Activated naive CD4-positive, alpha-beta T cell treated with anti-CD3 and anti-CD28 coated beads, Interleukin-2, amount 10 ng/mL, durations not matched to agents 7 days and 5 days (primary cell): ENCODE data around the gene GNG2.

Source experiments
- CTCF ChIA-PET: fragments of 350-600 bp; sonication (Branson Sonifier 250); formaldehyde crosslinking; loops from one replicate; lab custom pipeline; 2021; ENCODE audit warnings: antibody characterized with exemption; lab: Charles Lee
- DNase-seq: peaks from one replicate; pipeline ENCODE4 v3.0.0-alpha.2; 2020
- H3K27ac Mint-ChIP-seq: one replicate; pipeline ENCODE4 v1.8.0; 2021; ENCODE audit warnings: mild to moderate bottlenecking, moderate library complexity, mixed read lengths
- H3K27me3 Mint-ChIP-seq: one replicate; pipeline ENCODE4 v1.8.0; 2021; ENCODE audit warnings: mild to moderate bottlenecking, mixed read lengths
- H3K36me3 Mint-ChIP-seq: one replicate; pipeline ENCODE4 v1.8.0; 2021; ENCODE audit warnings: mixed read lengths
- H3K4me1 Mint-ChIP-seq: one replicate; pipeline ENCODE4 v1.8.0; 2021; ENCODE audit warnings: mixed read lengths
- H3K4me3 Mint-ChIP-seq: one replicate; pipeline ENCODE4 v1.8.0; 2021; ENCODE audit warnings: mild to moderate bottlenecking, moderate library complexity, mixed read lengths
- H3K9me3 Mint-ChIP-seq: one replicate; pipeline ENCODE4 v1.8.0; 2021; ENCODE audit warnings: mixed read lengths

The GNG2 gene

DNA sequence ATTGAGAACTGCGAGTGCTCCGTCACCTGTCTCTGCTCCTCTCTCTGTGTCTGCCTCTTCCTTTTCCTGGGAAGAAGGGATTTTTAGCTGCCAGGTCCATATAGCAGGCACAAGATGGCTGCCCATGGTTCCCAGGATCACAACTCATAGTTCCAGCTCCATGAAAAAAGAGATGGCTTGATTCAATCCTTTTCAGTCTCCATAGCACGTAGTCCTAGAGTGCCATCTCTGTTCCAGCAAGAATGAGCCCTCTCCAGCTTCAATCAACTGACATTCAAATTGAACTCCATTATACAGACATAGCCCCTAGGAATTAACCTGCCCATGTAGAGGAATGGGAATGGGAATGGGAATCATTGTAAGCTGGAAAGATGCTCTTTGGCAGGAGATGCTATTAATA, 94.2 kb downstream of the GNG2 start:
- peaks cover 98% of the 10 kb centered on the region for H3K36me3 Mint-ChIP-seq
- peaks cover 22% of the 10 kb centered on the region for H3K9me3 Mint-ChIP-seq
- CTCF ChIA-PET: interaction anchor here (1.4 kb wide), 1 partner anchor 70 kb away, joined by 4 read pairs; no protein-coding TSS in a partner anchor
- no peak overlapping the region for H3K4me3 Mint-ChIP-seq
- no peaks in the 10 kb centered on the region for H3K27me3 Mint-ChIP-seq
- H3K4me1 Mint-ChIP-seq: no peaks in the 10 kb centered on the region
- no peak overlapping the region for H3K27ac Mint-ChIP-seq
- no peak for DNase-seq

- Mint-ChIP-seq H3K36me3 (peaks cover 91% of the 10 kb centered on the region), H3K4me1 (peaks cover 14% of the 10 kb centered on the region), H3K27ac (no peak overlapping the region), H3K9me3 (peaks cover 27% of the 10 kb centered on the region), H3K27me3 (no peaks in the 10 kb centered on the region), H3K4me3 (no peak overlapping the region)
- DNase-seq: no peak
- CTCF ChIA-PET: no interaction called here
Measured at GRCh38 chr14:51957950-51958349, 97.5 kb downstream of the GNG2 start.

DNA sequence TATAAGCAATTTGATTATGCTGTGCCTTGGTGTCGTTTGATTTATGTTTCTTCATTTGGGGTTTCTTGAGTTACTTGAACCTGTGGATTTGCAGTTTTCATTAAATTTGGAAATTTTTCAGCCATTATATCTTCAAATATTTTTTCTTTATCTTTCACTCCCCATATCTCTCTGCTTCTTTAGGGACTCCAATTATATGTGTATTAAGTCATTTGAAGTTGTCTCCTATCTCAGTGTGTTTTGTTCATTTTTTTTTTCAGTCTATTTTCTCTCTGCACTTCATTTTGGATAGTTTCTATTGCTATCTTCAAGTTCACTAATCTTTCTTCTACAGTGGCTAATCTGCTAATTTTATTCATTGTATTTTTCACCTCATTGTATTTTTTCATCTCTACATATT, 99.5 kb downstream of the GNG2 start:
- Mint-ChIP-seq H3K27ac (no peak overlapping the region), H3K4me3 (no peak overlapping the region), H3K36me3 (peaks cover 85% of the 10 kb centered on the region), H3K27me3 (no peaks in the 10 kb centered on the region), H3K9me3 (peaks cover 27% of the 10 kb centered on the region), H3K4me1 (peaks cover 22% of the 10 kb centered on the region)
- no peak for DNase-seq
- CTCF ChIA-PET: interaction anchor here (1.3 kb wide), 1 partner anchor 19 kb away, joined by 4 read pairs; no protein-coding TSS in a partner anchor

- Mint-ChIP-seq H3K4me1 (peaks cover 22% of the 10 kb centered on the region), H3K27ac (no peak overlapping the region), H3K4me3 (no peak overlapping the region), H3K9me3 (peaks cover 27% of the 10 kb centered on the region), H3K27me3 (no peaks in the 10 kb centered on the region), H3K36me3 (peaks cover 83% of the 10 kb centered on the region)
- DNase-seq: no peak
- CTCF ChIA-PET: interaction anchor here (1.8 kb wide), 1 partner anchor 18 kb away, joined by 5 read pairs; no protein-coding TSS in a partner anchor
Measured at GRCh38 chr14:51960866-51961265, 100.5 kb downstream of the GNG2 start.

DNA sequence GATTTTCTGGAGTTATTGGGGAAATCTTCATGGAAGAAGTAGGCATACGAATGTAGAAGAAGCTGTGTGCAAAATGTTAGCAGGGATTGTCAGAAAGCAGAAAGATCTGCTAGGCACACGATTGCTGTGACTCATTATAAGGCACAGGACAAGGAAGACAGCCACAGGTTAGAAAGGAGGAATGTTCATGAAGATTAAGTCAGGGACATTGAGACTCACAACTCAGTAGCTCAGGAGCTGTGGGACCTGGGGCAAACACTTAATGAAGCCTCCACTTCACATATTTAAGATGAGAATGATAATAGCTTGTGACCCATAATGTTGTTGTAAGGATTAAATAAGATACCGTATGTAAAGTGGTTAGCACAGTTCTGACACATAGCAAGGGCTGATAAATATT, 102.3 kb downstream of the GNG2 start:
- Mint-ChIP-seq H3K27me3 (no peaks in the 10 kb centered on the region), H3K4me1 (peaks cover 22% of the 10 kb centered on the region), H3K27ac (no peak overlapping the region), H3K9me3 (peaks cover 21% of the 10 kb centered on the region), H3K36me3 (peaks cover 81% of the 10 kb centered on the region), H3K4me3 (no peak overlapping the region)
- no peak for DNase-seq
- CTCF ChIA-PET: interaction anchor here (1.3 kb wide), 1 partner anchor 16 kb away, joined by 5 read pairs; no protein-coding TSS in a partner anchor

GRCh38 chr14:51963286-51963685, 102.9 kb downstream of the GNG2 start:
- Mint-ChIP-seq H3K27ac (peak overlapping the region; percentile 67), H3K36me3 (peaks cover 81% of the 10 kb centered on the region), H3K27me3 (no peaks in the 10 kb centered on the region), H3K4me1 (peaks cover 22% of the 10 kb centered on the region), H3K9me3 (peaks cover 17% of the 10 kb centered on the region), H3K4me3 (no peak overlapping the region)
- CTCF ChIA-PET: interaction anchor here (1.3 kb wide), 1 partner anchor 15 kb away, joined by 5 read pairs; no protein-coding TSS in a partner anchor
- no peak for DNase-seq

GRCh38 chr14:51967521-51967920, 107.1 kb downstream of the GNG2 start:
- Mint-ChIP-seq H3K4me3 (no peak overlapping the region), H3K4me1 (peaks cover 13% of the 10 kb centered on the region), H3K9me3 (no peaks in the 10 kb centered on the region), H3K27ac (no peak overlapping the region), H3K27me3 (no peaks in the 10 kb centered on the region), H3K36me3 (peaks cover 69% of the 10 kb centered on the region)
- DNase-seq: no peak
- CTCF ChIA-PET: interaction anchor here (1.0 to 1.9 kb wide), 2 partner anchors 11 to 157 kb away, joined by 3 to 8 read pairs; no protein-coding TSS in a partner anchor

- H3K4me1 Mint-ChIP-seq: no peaks in the 10 kb centered on the region
- CTCF ChIA-PET: interaction anchor here (1.4 kb wide), 1 partner anchor 9 kb away, joined by 7 read pairs; no protein-coding TSS in a partner anchor
- no peaks in the 10 kb centered on the region for H3K9me3 Mint-ChIP-seq
- no peak for DNase-seq
- no peak overlapping the region for H3K4me3 Mint-ChIP-seq
- no peaks in the 10 kb centered on the region for H3K27me3 Mint-ChIP-seq
- peak overlapping the region; percentile 8 for H3K27ac Mint-ChIP-seq
- peaks cover 53% of the 10 kb centered on the region for H3K36me3 Mint-ChIP-seq
Measured at GRCh38 chr14:51969852-51970540, 109.6 kb downstream of the GNG2 start.

GRCh38 chr14:51972566-51972965, 112.2 kb downstream of the GNG2 start:
- Mint-ChIP-seq H3K36me3 (peaks cover 33% of the 10 kb centered on the region), H3K27me3 (no peaks in the 10 kb centered on the region), H3K4me1 (no peaks in the 10 kb centered on the region), H3K9me3 (no peaks in the 10 kb centered on the region), H3K4me3 (no peak overlapping the region), H3K27ac (no peak overlapping the region)
- no peak for DNase-seq
- CTCF ChIA-PET: no interaction called here

GRCh38 chr14:51977075-51977474, 116.7 kb downstream of the GNG2 start:
- Mint-ChIP-seq H3K4me1 (peaks cover 12% of the 10 kb centered on the region), H3K36me3 (peaks cover 5% of the 10 kb centered on the region), H3K9me3 (no peaks in the 10 kb centered on the region), H3K27me3 (peaks cover 11% of the 10 kb centered on the region), H3K4me3 (no peak overlapping the region), H3K27ac (no peak overlapping the region)
- CTCF ChIA-PET: interaction anchor here (1.2 to 4.1 kb wide), 3 partner anchors 148 to 694 kb away, joined by 3 to 38 read pairs (median 16); no protein-coding TSS in a partner anchor
- DNase-seq: no peak

GRCh38 chr14:51978681-51979085, 118.3 kb downstream of the GNG2 start:
- CTCF ChIA-PET: interaction anchor here (0.8 to 4.1 kb wide), 26 partner anchors 8 to 695 kb away, joined by 3 to 38 read pairs (median 4); partner anchors contain the start of genes FRMD6, GNG2 and NID2
- H3K27me3 Mint-ChIP-seq: peaks cover 11% of the 10 kb centered on the region

DNA sequence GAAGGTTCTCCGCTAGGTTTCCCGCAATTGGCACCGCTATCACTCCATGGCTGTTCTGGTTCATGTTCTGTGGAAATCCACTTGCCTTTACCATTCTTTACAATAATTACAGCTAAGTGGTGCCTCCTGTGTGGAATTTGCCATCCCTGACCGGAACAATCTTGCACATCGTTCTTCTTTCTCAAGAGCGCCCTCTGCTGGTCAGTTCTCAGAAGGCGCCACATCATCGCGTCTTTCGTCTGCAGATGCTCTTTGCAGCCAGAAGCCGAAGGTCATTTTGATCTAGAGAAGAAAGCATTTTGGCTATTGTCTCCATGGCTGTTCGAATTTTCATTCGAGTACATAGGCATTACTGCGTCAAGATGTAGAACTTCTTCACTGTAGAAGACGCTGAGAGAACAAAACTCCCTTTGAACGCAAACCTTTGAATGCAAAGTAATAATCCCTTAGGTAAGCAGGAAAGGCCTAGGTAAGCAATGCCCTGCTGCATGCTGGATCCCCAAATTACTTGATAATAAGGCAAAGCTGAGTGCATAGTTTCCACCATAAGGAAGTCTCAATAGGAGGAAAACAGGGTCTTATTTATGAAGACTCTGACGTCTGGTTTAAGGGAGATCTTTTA, 118.8 kb downstream of the GNG2 start:
- peaks cover 11% of the 10 kb centered on the region for H3K27me3 Mint-ChIP-seq
- no peaks in the 10 kb centered on the region for H3K36me3 Mint-ChIP-seq
- no peak overlapping the region for H3K4me3 Mint-ChIP-seq
- peaks cover 12% of the 10 kb centered on the region for H3K4me1 Mint-ChIP-seq
- CTCF ChIA-PET: interaction anchor here (0.8 to 4.1 kb wide), 25 partner anchors 9 to 695 kb away, joined by 3 to 38 read pairs (median 4); partner anchors contain the start of genes FRMD6, GNG2 and NID2
- DNase-seq: peak; percentile 87
- no peak overlapping the region for H3K27ac Mint-ChIP-seq
- H3K9me3 Mint-ChIP-seq: peaks cover 4% of the 10 kb centered on the region

More at GRCh38 chr14:51978681-51979085, 118.3 kb downstream of the GNG2 start:
- no peak overlapping the region for H3K4me3 Mint-ChIP-seq
- no peak for DNase-seq
- peaks cover 12% of the 10 kb centered on the region for H3K4me1 Mint-ChIP-seq
- peaks cover 3% of the 10 kb centered on the region for H3K9me3 Mint-ChIP-seq
- no peaks in the 10 kb centered on the region for H3K36me3 Mint-ChIP-seq
- no peak overlapping the region for H3K27ac Mint-ChIP-seq

GRCh38 chr14:51981218-51981854, 120.9 kb downstream of the GNG2 start:
- H3K27ac Mint-ChIP-seq: no peak overlapping the region
- DNase-seq: no peak

DNA sequence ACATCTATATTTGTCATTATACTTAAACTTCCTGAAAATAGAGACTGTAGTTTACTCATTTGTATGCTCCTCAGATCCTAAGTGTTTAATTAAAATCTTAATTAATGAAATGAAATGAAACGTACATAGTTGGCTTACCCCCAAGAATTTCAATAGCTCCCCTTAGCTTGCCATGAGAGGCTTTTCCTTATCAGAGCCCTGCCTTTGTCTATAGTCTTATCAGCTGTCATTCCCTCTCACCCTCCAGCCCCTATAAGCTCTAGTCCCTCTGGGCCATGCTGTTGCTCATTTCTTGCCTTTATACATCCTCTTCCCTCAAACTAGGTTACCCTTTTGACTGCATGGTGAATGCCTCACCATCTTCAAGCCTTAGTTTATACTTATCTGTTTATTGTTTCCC, 127.8 kb downstream of the GNG2 start:
- Mint-ChIP-seq H3K4me3 (peak overlapping the region; percentile 83), H3K27me3 (no peaks in the 10 kb centered on the region), H3K27ac (no peak overlapping the region), H3K36me3 (peaks cover 10% of the 10 kb centered on the region), H3K4me1 (peaks cover 28% of the 10 kb centered on the region), H3K9me3 (peaks cover 4% of the 10 kb centered on the region)
- DNase-seq: no peak
- CTCF ChIA-PET: interaction anchor here (0.9 kb wide), 1 partner anchor 9 kb away, joined by 5 read pairs; no protein-coding TSS in a partner anchor

More at GRCh38 chr14:51981218-51981854, 120.9 kb downstream of the GNG2 start:
- H3K36me3 Mint-ChIP-seq: no peaks in the 10 kb centered on the region
- peaks cover 11% of the 10 kb centered on the region for H3K27me3 Mint-ChIP-seq
- no peak overlapping the region for H3K4me3 Mint-ChIP-seq
- H3K4me1 Mint-ChIP-seq: peaks cover 12% of the 10 kb centered on the region
- CTCF ChIA-PET: interaction anchor here (1.5 to 4.1 kb wide), 3 partner anchors 14 to 329 kb away, joined by 3 to 38 read pairs (median 6); no protein-coding TSS in a partner anchor
- H3K9me3 Mint-ChIP-seq: peaks cover 4% of the 10 kb centered on the region
